GM23338 (cell line): ENCODE measurements around the gene S1PR2. TPM values are rescaled to one million over a fixed set of nuclear protein-coding genes. Genes with fewer than 3 reads are reported as not detected.
A peak's percentile ranks its signal among the peaks of the same experiment; 100 is the strongest.

Source experiments
- ATAC-seq: fragments of 200-7000 bp; cut with Tn5 transposase; 3 replicates; pipeline ENCODE4 v1.9.1; 2020
- DNase-seq: peaks from one replicate; pipeline ENCODE4 v3.0.0-alpha.2; 2015; ENCODE audit warnings: low spot score
- H2AFZ ChIP-seq: fragments of 200-600 bp; sonication (generic); 2 replicates; pipeline ENCODE4 v1.8.0; 2016; ENCODE audit warnings: antibody characterized with exemption, mild to moderate bottlenecking, moderate library complexity
- H3F3A ChIP-seq: fragments of 200-600 bp; sonication (generic); replicated peaks from 2 replicates; pipeline ENCODE4 v1.8.0; 2017; ENCODE audit warnings: antibody characterized with exemption, mixed run types, low read depth
- H3K27ac ChIP-seq: fragments of 200-600 bp; sonication (generic); 2 replicates; pipeline ENCODE4 v1.6.1; 2016; ENCODE audit warnings: low read depth
- H3K27me3 ChIP-seq: fragments of 200-600 bp; sonication (generic); 2 replicates; pipeline ENCODE4 v1.8.0; 2016; ENCODE audit warnings: mild to moderate bottlenecking, mixed run types, moderate library complexity; ENCODE audit not compliant: insufficient read depth
- H3K36me3 ChIP-seq: fragments of 200-600 bp; sonication (generic); 2 replicates; pipeline ENCODE4 v1.8.0; 2016; ENCODE audit warnings: mild to moderate bottlenecking; ENCODE audit not compliant: insufficient read depth
- H3K4me1 ChIP-seq: fragments of 200-600 bp; sonication (generic); 2 replicates; pipeline ENCODE4 v1.8.0; 2016; ENCODE audit warnings: mild to moderate bottlenecking, moderate library complexity; ENCODE audit not compliant: insufficient read depth
- H3K4me2 ChIP-seq: fragments of 200-600 bp; sonication (generic); 2 replicates; pipeline ENCODE4 v1.7.1; 2017; ENCODE audit warnings: mixed run types
- H3K4me3 ChIP-seq: fragments of 200-600 bp; sonication (generic); 2 replicates; pipeline ENCODE4 v1.6.1; 2016; ENCODE audit warnings: mixed run types
- H3K79me2 ChIP-seq: fragments of 200-600 bp; sonication (generic); replicated peaks from 2 replicates; pipeline ENCODE4 v1.8.0; 2017; ENCODE audit warnings: mild to moderate bottlenecking; ENCODE audit not compliant: insufficient read depth
- H3K9me2 ChIP-seq: fragments of 200-600 bp; sonication (generic); 2 replicates; pipeline ENCODE4 v1.8.0; 2017; ENCODE audit not compliant: insufficient read depth
- H4K20me1 ChIP-seq: fragments of 200-600 bp; sonication (generic); replicated peaks from 2 replicates; pipeline ENCODE4 v1.8.0; 2017; ENCODE audit warnings: mild to moderate bottlenecking; ENCODE audit not compliant: insufficient read depth
- H3K27ac Mint-ChIP-seq: 2 replicates; pipeline ENCODE4 v1.8.0; 2020; ENCODE audit warnings: inconsistent platforms, mild to moderate bottlenecking, moderate library complexity, mixed read lengths
- H3K27me3 Mint-ChIP-seq: 3 replicates; pipeline ENCODE4 v1.8.0; 2022; ENCODE audit warnings: low read depth, mild to moderate bottlenecking, moderate library complexity, mixed read lengths, inconsistent platforms; ENCODE audit not compliant: insufficient read depth, poor library complexity
- H3K36me3 Mint-ChIP-seq: 3 replicates; pipeline ENCODE4 v1.8.0; 2021; ENCODE audit warnings: low read depth, mild to moderate bottlenecking, inconsistent platforms, moderate library complexity, mixed read lengths
- H3K4me1 Mint-ChIP-seq: 3 replicates; pipeline ENCODE4 v1.8.0; 2020; ENCODE audit warnings: mild to moderate bottlenecking, inconsistent platforms, mixed read lengths
- H3K4me3 Mint-ChIP-seq: 3 replicates; pipeline ENCODE4 v1.8.0; 2021; ENCODE audit warnings: moderate library complexity, mild to moderate bottlenecking, inconsistent platforms, mixed read lengths
- H3K9me3 Mint-ChIP-seq: 3 replicates; pipeline ENCODE4 v1.8.0; 2020; ENCODE audit warnings: moderate library complexity, mild to moderate bottlenecking, inconsistent platforms, mixed read lengths
- CREB1 ChIP-seq: fragments of 250-450 bp; sonication (Bioruptor Pico); IDR thresholded peaks from 2 replicates; pipeline ENCODE4 v1.5.0; 2020; ENCODE audit warnings: low read depth, mild to moderate bottlenecking, moderate library complexity
- CTCF ChIP-seq, 2 experiments: fragments of 200-600 bp in 1 of 2; sonication (generic) in 1 of 2; conservative IDR thresholded peaks; 2 replicates each; pipeline versions ENCODE4 v1.5.1 to v1.6.1; 2016 to 2017; ENCODE audit warnings: antibody characterized with exemption in 2 of 2, low read depth in 2 of 2, mild to moderate bottlenecking in 2 of 2, moderate library complexity in 1 of 2
- ETS1 ChIP-seq: IDR thresholded peaks from 2 replicates; pipeline ENCODE4 v1.6.1; 2016; ENCODE audit warnings: antibody characterized with exemption
- JUNB ChIP-seq: IDR thresholded peaks from one replicate; pipeline ENCODE4 v1.6.1; 2016; ENCODE audit warnings: antibody characterized with exemption; ENCODE audit not compliant: unreplicated experiment
- NANOG ChIP-seq: IDR thresholded peaks from 2 replicates; pipeline ENCODE4 v1.6.1; 2016; ENCODE audit warnings: antibody characterized with exemption, borderline replicate concordance
- STAT1 ChIP-seq: IDR thresholded peaks from one replicate; pipeline ENCODE4 v1.6.1; 2016; ENCODE audit warnings: antibody characterized with exemption; ENCODE audit not compliant: unreplicated experiment
- ZNF114 ChIP-seq: fragments of 250-450 bp; sonication (Bioruptor Pico); IDR thresholded peaks from 2 replicates; pipeline ENCODE4 v1.5.0; 2020; ENCODE audit warnings: mild to moderate bottlenecking, moderate library complexity
- polyA plus RNA-seq: library from polyadenylated mRNA; unstranded; fragments of >200 nt; fragmentation: Nextera tagmentation; extraction: Ambion mirVana; gene quantifications from 2 replicates; pipeline ENCODE4 v1.2.1, GENCODE V29; 2016
- total RNA-seq: library from RNA; depleted of rRNA; stranded (reverse); fragments of >200 nt; shearing (Covaris generic); gene quantifications from 2 replicates; pipeline ENCODE4 v1.2.3, GENCODE V29; 2014
- TF ChIP-seq, protein P1 (sequence below): fragments of 250-450 bp; sonication (Bioruptor Pico); IDR thresholded peaks from 2 replicates; pipeline ENCODE4 v1.5.0; 2020; ENCODE audit warnings: mild to moderate bottlenecking, moderate library complexity

The S1PR2 gene
- total and polyA plus RNA-seq, 2 experiments from 2014 or later, result 9.2 to 13.9 TPM

- Mint-ChIP-seq H3K27me3 (peaks cover 6% of the 10 kb centered on the region), H3K36me3 (peaks cover 40% of the 10 kb centered on the region), H3K4me1 (no peaks in the 10 kb centered on the region), H3K4me3 (no peak overlapping the region), H3K9me3 (no peaks in the 10 kb centered on the region), H3K27ac (no peak overlapping the region)
- peaks cover 3% of the 10 kb centered on the region for H3F3A ChIP-seq
- H3K27me3 ChIP-seq, result no peaks in the 10 kb centered on the region
- peaks cover 1% of the 10 kb centered on the region; the same call in 1 of the 2 replicates for H4K20me1 ChIP-seq
- H2AFZ ChIP-seq, result no peak overlapping the region
- H3K4me1 ChIP-seq, result no peaks in the 10 kb centered on the region
- no peak overlapping the region for H3K4me2 ChIP-seq
- no peak overlapping the region for H3K27ac ChIP-seq
- TF ChIP-seq NANOG (no peak), STAT1 (no peak), CTCF (conservative IDR thresholded peaks at IDR 0.05; ENCODE audit: low read depth in 2 of 2) (peak; percentile 72 to 87)
- no peak overlapping the region for H3K4me3 ChIP-seq
- peaks cover 10% of the 10 kb centered on the region for H3K36me3 ChIP-seq
- no peaks in the 10 kb centered on the region for H3K79me2 ChIP-seq
- ATAC-seq, result peak; percentile 92
- DNase-seq, result peak; percentile 98
- no peaks in the 10 kb centered on the region for H3K9me2 ChIP-seq
Observed at GRCh38 chr19:10259162-10259905, 28.2 kb upstream of the S1PR2 start.

- Mint-ChIP-seq H3K36me3 (peaks cover 48% of the 10 kb centered on the region), H3K27ac (no peak overlapping the region), H3K9me3 (no peaks in the 10 kb centered on the region; the same call in 2 of the 3 replicates), H3K4me1 (no peaks in the 10 kb centered on the region), H3K27me3 (peaks cover 5% of the 10 kb centered on the region), H3K4me3 (no peak overlapping the region)
- H3K27me3 ChIP-seq, result no peaks in the 10 kb centered on the region
- H3K4me1 ChIP-seq, result no peaks in the 10 kb centered on the region
- H3K27ac ChIP-seq, result no peak overlapping the region
- H2AFZ ChIP-seq, result no peak overlapping the region
- H3K9me2 ChIP-seq, result no peaks in the 10 kb centered on the region
- ATAC-seq (no peak), DNase-seq (no peak)
- H3F3A ChIP-seq, result peaks cover 3% of the 10 kb centered on the region
- H3K4me2 ChIP-seq, result no peak overlapping the region
- H3K4me3 ChIP-seq, result no peak overlapping the region
- H4K20me1 ChIP-seq, result peaks cover 6% of the 10 kb centered on the region; the same call in 1 of the 2 replicates
- peaks cover 10% of the 10 kb centered on the region for H3K36me3 ChIP-seq
- peaks cover 3% of the 10 kb centered on the region; the same call in 1 of the 2 replicates for H3K79me2 ChIP-seq
- TF ChIP-seq NANOG (no peak), CTCF (conservative IDR thresholded peaks at IDR 0.05; ENCODE audit: low read depth in 2 of 2) (no peak), STAT1 (no peak), ETS1 (no peak), ZNF114 (CRISPR knock-in tag) (no peak), CREB1 (CRISPR knock-in tag) (no peak), JUNB (no peak)
- TF ChIP-seq, protein P1, sequence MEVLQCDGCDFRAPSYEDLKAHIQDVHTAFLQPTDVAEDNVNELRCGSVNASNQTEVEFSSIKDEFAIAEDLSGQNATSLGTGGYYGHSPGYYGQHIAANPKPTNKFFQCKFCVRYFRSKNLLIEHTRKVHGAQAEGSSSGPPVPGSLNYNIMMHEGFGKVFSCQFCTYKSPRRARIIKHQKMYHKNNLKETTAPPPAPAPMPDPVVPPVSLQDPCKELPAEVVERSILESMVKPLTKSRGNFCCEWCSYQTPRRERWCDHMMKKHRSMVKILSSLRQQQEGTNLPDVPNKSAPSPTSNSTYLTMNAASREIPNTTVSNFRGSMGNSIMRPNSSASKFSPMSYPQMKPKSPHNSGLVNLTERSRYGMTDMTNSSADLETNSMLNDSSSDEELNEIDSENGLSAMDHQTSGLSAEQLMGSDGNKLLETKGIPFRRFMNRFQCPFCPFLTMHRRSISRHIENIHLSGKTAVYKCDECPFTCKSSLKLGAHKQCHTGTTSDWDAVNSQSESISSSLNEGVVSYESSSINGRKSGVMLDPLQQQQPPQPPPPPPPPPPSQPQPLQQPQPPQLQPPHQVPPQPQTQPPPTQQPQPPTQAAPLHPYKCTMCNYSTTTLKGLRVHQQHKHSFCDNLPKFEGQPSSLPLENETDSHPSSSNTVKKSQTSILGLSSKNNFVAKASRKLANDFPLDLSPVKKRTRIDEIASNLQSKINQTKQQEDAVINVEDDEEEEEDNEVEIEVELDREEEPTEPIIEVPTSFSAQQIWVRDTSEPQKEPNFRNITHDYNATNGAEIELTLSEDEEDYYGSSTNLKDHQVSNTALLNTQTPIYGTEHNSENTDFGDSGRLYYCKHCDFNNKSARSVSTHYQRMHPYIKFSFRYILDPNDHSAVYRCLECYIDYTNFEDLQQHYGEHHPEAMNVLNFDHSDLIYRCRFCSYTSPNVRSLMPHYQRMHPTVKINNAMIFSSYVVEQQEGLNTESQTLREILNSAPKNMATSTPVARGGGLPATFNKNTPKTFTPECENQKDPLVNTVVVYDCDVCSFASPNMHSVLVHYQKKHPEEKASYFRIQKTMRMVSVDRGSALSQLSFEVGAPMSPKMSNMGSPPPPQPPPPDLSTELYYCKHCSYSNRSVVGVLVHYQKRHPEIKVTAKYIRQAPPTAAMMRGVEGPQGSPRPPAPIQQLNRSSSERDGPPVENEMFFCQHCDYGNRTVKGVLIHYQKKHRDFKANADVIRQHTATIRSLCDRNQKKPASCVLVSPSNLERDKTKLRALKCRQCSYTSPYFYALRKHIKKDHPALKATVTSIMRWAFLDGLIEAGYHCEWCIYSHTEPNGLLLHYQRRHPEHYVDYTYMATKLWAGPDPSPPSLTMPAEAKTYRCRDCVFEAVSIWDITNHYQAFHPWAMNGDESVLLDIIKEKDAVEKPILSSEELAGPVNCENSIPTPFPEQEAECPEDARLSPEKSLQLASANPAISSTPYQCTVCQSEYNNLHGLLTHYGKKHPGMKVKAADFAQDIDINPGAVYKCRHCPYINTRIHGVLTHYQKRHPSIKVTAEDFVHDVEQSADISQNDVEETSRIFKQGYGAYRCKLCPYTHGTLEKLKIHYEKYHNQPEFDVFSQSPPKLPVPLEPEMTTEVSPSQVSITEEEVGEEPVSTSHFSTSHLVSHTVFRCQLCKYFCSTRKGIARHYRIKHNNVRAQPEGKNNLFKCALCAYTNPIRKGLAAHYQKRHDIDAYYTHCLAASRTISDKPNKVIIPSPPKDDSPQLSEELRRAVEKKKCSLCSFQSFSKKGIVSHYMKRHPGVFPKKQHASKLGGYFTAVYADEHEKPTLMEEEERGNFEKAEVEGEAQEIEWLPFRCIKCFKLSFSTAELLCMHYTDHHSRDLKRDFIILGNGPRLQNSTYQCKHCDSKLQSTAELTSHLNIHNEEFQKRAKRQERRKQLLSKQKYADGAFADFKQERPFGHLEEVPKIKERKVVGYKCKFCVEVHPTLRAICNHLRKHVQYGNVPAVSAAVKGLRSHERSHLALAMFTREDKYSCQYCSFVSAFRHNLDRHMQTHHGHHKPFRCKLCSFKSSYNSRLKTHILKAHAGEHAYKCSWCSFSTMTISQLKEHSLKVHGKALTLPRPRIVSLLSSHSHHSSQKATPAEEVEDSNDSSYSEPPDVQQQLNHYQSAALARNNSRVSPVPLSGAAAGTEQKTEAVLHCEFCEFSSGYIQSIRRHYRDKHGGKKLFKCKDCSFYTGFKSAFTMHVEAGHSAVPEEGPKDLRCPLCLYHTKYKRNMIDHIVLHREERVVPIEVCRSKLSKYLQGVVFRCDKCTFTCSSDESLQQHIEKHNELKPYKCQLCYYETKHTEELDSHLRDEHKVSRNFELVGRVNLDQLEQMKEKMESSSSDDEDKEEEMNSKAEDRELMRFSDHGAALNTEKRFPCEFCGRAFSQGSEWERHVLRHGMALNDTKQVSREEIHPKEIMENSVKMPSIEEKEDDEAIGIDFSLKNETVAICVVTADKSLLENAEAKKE, result no peak
Observed at GRCh38 chr19:10258080-10258710, 27.1 kb upstream of the S1PR2 start.
